Suprapubic skin (tissue), 4 donors: Measurements from ENCODE around the gene OSCP1. TPM values are rescaled to one million over a fixed set of nuclear protein-coding genes. Genes with fewer than 3 reads are reported as not detected.

Source experiments
- DNase-seq, 2 donors: peaks; one replicate each; pipeline ENCODE4 v3.0.0-alpha.2; 2019; ENCODE audit warnings: low spot score in 2 of 2
- H3K27ac ChIP-seq: fragments of 200-600 bp; sonication (generic); one replicate; pipeline ENCODE4 v1.5.1; 2019
- H3K27me3 ChIP-seq: fragments of 200-600 bp; sonication (generic); one replicate; pipeline ENCODE4 v1.5.1; 2019
- H3K36me3 ChIP-seq: fragments of 200-600 bp; sonication (generic); one replicate; pipeline ENCODE4 v1.5.1; 2019
- H3K4me1 ChIP-seq: fragments of 200-600 bp; sonication (generic); one replicate; pipeline ENCODE4 v1.5.1; 2019
- H3K4me3 ChIP-seq: fragments of 200-600 bp; sonication (generic); one replicate; pipeline ENCODE4 v1.5.1; 2019; ENCODE audit warnings: mild to moderate bottlenecking
- H3K9me3 ChIP-seq: fragments of 200-600 bp; sonication (generic); one replicate; pipeline ENCODE4 v1.5.1; 2019
- CTCF ChIP-seq, 2 donors: fragments of 200-600 bp in 1 of 2; fragments of 450-650 bp in 1 of 2; sonication (generic) in 1 of 2; IDR thresholded peaks; one replicate each; pipeline ENCODE4 v1.5.1; 2016 to 2019; ENCODE audit warnings: antibody characterized with exemption in 2 of 2, mild to moderate bottlenecking in 1 of 2, moderate library complexity in 1 of 2
- EP300 ChIP-seq: sonication (generic); formaldehyde crosslinking; IDR thresholded peaks from one replicate; pipeline ENCODE4 v1.6.1; 2017; ENCODE audit warnings: antibody characterized with exemption
- POLR2A ChIP-seq, 2 donors: fragments of 450-650 bp; IDR thresholded peaks; one replicate each; pipeline ENCODE4 v1.6.1; 2017; ENCODE audit warnings: antibody characterized with exemption in 2 of 2, mild to moderate bottlenecking in 2 of 2, moderate library complexity in 2 of 2
- POLR2AphosphoS5 ChIP-seq, 3 donors: sonication (generic); formaldehyde crosslinking; IDR thresholded peaks; one replicate each; pipeline ENCODE4 v1.6.1; 2017; ENCODE audit warnings: antibody characterized with exemption in 3 of 3
- WGBS: methylation state at CpG from one replicate; pipeline ENCODE4 v1.1.5; 2018; 5-methylcytosine and 5-hydroxymethylcytosine counted together
- total RNA-seq, 4 donors: library from RNA; depleted of rRNA; stranded (reverse); fragments of >200 nt; gene quantifications; one replicate each; pipeline ENCODE4 v1.1.0, GENCODE V29; 2016

The OSCP1 gene
- total RNA-seq, 4 donors from 2014 or later = 3.8 to 15.4 (median 7.9) TPM

GRCh38 chr1:36420409-36420808 lies 29.8 kb downstream of the OSCP1 start:
- no peak overlapping the region for H3K4me3 ChIP-seq
- DNase-seq = no peak
- H3K27me3 ChIP-seq = no peaks in the 10 kb centered on the region
- no peaks in the 10 kb centered on the region for H3K9me3 ChIP-seq
- 39% methylated on average over 5 of the region's 5 CpGs for WGBS
- peaks cover 32% of the 10 kb centered on the region for H3K36me3 ChIP-seq
- H3K27ac ChIP-seq = no peak overlapping the region
- peaks cover 14% of the 10 kb centered on the region for H3K4me1 ChIP-seq
- TF ChIP-seq POLR2A (IDR thresholded peaks at IDR 0.05) = no peak
- TF ChIP-seq EP300 = no peak
- no peak for TF ChIP-seq POLR2AphosphoS5 (IDR thresholded peaks at IDR 0.05)
- TF ChIP-seq CTCF (IDR thresholded peaks at IDR 0.05) = no peak

GRCh38 chr1:36419569-36419968 lies 30.7 kb downstream of the OSCP1 start:
- TF ChIP-seq EP300 (no peak), POLR2A (IDR thresholded peaks at IDR 0.05) (no peak), POLR2AphosphoS5 (IDR thresholded peaks at IDR 0.05) (no peak), CTCF (IDR thresholded peaks at IDR 0.05) (no peak)
- Histone ChIP-seq H3K9me3 (no peaks in the 10 kb centered on the region), H3K27me3 (no peaks in the 10 kb centered on the region), H3K4me3 (no peak overlapping the region), H3K36me3 (peaks cover 32% of the 10 kb centered on the region), H3K4me1 (peaks cover 14% of the 10 kb centered on the region), H3K27ac (no peak overlapping the region)
- DNase-seq = no peak
- WGBS = 77% methylated on average over 4 of the region's 4 CpGs

DNA sequence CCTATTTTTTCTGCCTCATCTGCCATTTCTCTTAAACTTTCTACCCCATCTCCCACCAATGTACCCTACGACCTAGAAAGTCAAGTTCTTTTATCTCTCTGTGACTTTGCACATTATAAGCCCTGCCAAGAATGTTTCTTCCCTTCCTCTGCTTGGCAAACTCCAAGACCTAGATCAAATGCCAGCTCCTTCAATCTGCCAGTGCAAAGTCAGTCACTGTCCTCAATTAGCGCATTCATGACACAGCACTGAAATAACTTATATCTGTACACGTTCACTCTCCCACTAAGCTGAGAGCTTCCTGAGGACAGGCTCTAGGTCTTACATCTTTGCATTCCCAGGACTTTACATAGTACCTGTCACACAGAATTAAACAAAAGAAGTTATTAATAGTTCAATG lies 31.1 kb downstream of the OSCP1 start:
- TF ChIP-seq CTCF (IDR thresholded peaks at IDR 0.05) (no peak), EP300 (no peak), POLR2AphosphoS5 (IDR thresholded peaks at IDR 0.05) (no peak), POLR2A (IDR thresholded peaks at IDR 0.05) (no peak)
- 67% methylated on average over 3 of the region's 3 CpGs for WGBS
- Histone ChIP-seq H3K36me3 (peaks cover 29% of the 10 kb centered on the region), H3K27me3 (no peaks in the 10 kb centered on the region), H3K4me3 (no peak overlapping the region), H3K27ac (no peak overlapping the region), H3K9me3 (no peaks in the 10 kb centered on the region), H3K4me1 (peaks cover 14% of the 10 kb centered on the region)
- DNase-seq = no peak

- Histone ChIP-seq H3K27ac (no peak overlapping the region), H3K4me1 (peaks cover 14% of the 10 kb centered on the region), H3K9me3 (no peaks in the 10 kb centered on the region), H3K27me3 (no peaks in the 10 kb centered on the region), H3K4me3 (no peak overlapping the region), H3K36me3 (peaks cover 28% of the 10 kb centered on the region)
- WGBS = 94% methylated on average over 9 of the region's 9 CpGs
- TF ChIP-seq POLR2AphosphoS5 (IDR thresholded peaks at IDR 0.05) = no peak
- no peak for TF ChIP-seq POLR2A (IDR thresholded peaks at IDR 0.05)
- TF ChIP-seq EP300 = no peak
- TF ChIP-seq CTCF (IDR thresholded peaks at IDR 0.05) = no peak
- no peak for DNase-seq
These were observed 32.3 kb downstream of the OSCP1 start for GRCh38 chr1:36417931-36418330.

DNA sequence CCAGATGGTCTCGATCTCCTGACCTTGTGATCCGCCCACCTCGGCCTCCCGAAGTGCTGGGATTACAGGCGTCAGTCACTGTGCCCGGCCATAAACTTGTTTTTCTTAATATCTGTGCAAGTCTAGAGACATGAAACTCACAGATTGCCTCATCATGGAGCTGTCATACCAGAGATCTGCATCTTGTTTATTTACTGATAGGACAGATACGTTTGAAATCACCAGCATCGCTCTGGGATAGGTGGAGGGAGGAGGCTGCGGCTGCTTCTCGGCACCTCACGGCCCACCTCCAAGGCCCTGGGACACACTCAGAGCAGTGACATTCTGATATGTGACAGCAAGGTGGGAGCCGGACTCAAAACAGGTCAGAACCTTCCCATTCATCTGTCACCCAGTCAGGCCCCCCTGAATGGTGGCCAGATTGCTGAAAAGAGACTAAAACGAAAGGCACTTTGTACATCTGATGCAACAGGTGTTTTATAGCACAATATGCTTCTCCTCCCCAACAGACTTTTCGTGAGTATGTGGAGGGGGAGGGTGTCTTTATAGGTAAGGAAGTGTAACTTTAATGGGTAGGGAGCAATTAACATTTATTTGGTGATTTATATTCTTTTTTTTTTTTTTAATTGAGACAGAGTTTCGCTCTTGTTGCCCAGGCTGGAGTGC lies 34.5 kb downstream of the OSCP1 start:
- no peaks in the 10 kb centered on the region for H3K27me3 ChIP-seq
- peaks cover 14% of the 10 kb centered on the region for H3K36me3 ChIP-seq
- H3K4me3 ChIP-seq = no peak overlapping the region
- DNase-seq = no peak
- WGBS = 91% methylated on average over 15 of the region's 15 CpGs
- TF ChIP-seq CTCF (IDR thresholded peaks at IDR 0.05) (no peak), POLR2AphosphoS5 (IDR thresholded peaks at IDR 0.05) (no peak), POLR2A (IDR thresholded peaks at IDR 0.05) (no peak)
- H3K9me3 ChIP-seq = no peaks in the 10 kb centered on the region
- peaks cover 11% of the 10 kb centered on the region for H3K4me1 ChIP-seq
- no peak overlapping the region for H3K27ac ChIP-seq
